SK-N-SH treated with all-trans-retinoic acid at 6 μM for 48 hours (cell line): ENCODE results near the gene GNAQ.

Experiments
- ATAC-seq: fragments of 200-7000 bp; cut with Tn5 transposase; 3 replicates; pipeline ENCODE4 v1.9.1; 2020; ENCODE audit warnings: mild to moderate bottlenecking, moderate library complexity
- ARNTL ChIP-seq: fragments of 450-650 bp; formaldehyde crosslinking; IDR thresholded peaks from 2 replicates; pipeline ENCODE4 v1.5.0; 2020; ENCODE audit warnings: low read depth, mild to moderate bottlenecking, moderate library complexity, borderline replicate concordance
- CREB5 ChIP-seq: fragments of 250-450 bp; sonication (Bioruptor Pico); IDR thresholded peaks from 2 replicates; pipeline ENCODE4 v1.5.1; 2020; ENCODE audit warnings: low read depth, mild to moderate bottlenecking, moderate library complexity
- CSDC2 ChIP-seq: fragments of 250-450 bp; sonication (Bioruptor Pico); IDR thresholded peaks from 2 replicates; pipeline ENCODE4 v1.5.0; 2020; ENCODE audit warnings: mild to moderate bottlenecking, moderate library complexity
- CSRNP3 ChIP-seq: fragments of 250-450 bp; sonication (Bioruptor Pico); IDR thresholded peaks from 2 replicates; pipeline ENCODE4 v1.5.1; 2021; ENCODE audit warnings: mild to moderate bottlenecking, moderate library complexity
- ESRRG ChIP-seq: fragments of 250-450 bp; sonication (Bioruptor Pico); IDR thresholded peaks from 2 replicates; pipeline ENCODE4 v1.6.1; 2021; ENCODE audit warnings: mild to moderate bottlenecking
- GLIS3 ChIP-seq: fragments of 250-450 bp; sonication (Bioruptor Pico); IDR thresholded peaks from 2 replicates; pipeline ENCODE4 v1.5.0; 2020; ENCODE audit warnings: mild to moderate bottlenecking, moderate library complexity
- ISL1 ChIP-seq: fragments of 250-450 bp; sonication (Bioruptor Pico); IDR thresholded peaks from 2 replicates; pipeline ENCODE4 v2.1.2; 2022; ENCODE audit warnings: mild to moderate bottlenecking, moderate library complexity
- PATZ1 ChIP-seq: fragments of 250-450 bp; sonication (Bioruptor Pico); IDR thresholded peaks from 2 replicates; pipeline ENCODE4 v1.8.0; 2020; ENCODE audit warnings: mild to moderate bottlenecking, moderate library complexity, borderline replicate concordance
- POU6F1 ChIP-seq: fragments of 250-450 bp; sonication (Bioruptor Pico); IDR thresholded peaks from 2 replicates; pipeline ENCODE4 v1.8.0; 2021; ENCODE audit warnings: low read depth, mild to moderate bottlenecking, moderate library complexity, borderline replicate concordance
- PPARA ChIP-seq: fragments of 250-450 bp; sonication (Bioruptor Pico); IDR thresholded peaks from 2 replicates; pipeline ENCODE4 v1.5.0; 2020; ENCODE audit warnings: mild to moderate bottlenecking, borderline replicate concordance
- RARB ChIP-seq: fragments of 250-450 bp; sonication (Bioruptor Pico); IDR thresholded peaks from 2 replicates; pipeline ENCODE4 v1.8.0; 2021; ENCODE audit warnings: mild to moderate bottlenecking, moderate library complexity
- TCF4 ChIP-seq: fragments of 250-450 bp; sonication (Bioruptor Pico); IDR thresholded peaks from 2 replicates; pipeline ENCODE4 v1.8.0; 2021; ENCODE audit warnings: mild to moderate bottlenecking, moderate library complexity, borderline replicate concordance
- TOX ChIP-seq: fragments of 250-450 bp; sonication (Bioruptor Pico); IDR thresholded peaks from 2 replicates; pipeline ENCODE4 v1.8.0; 2021; ENCODE audit warnings: mild to moderate bottlenecking, moderate library complexity, borderline replicate concordance
- ZC3H10 ChIP-seq: fragments of 250-450 bp; sonication (Bioruptor Pico); IDR thresholded peaks from 2 replicates; pipeline ENCODE4 v1.5.1; 2021; ENCODE audit warnings: mild to moderate bottlenecking, moderate library complexity
- ZFP3 ChIP-seq: fragments of 250-450 bp; sonication (Bioruptor Pico); IDR thresholded peaks from 2 replicates; pipeline ENCODE4 v1.5.0; 2020; ENCODE audit warnings: mild to moderate bottlenecking, moderate library complexity
- ZFP30 ChIP-seq: fragments of 450-650 bp; formaldehyde crosslinking; IDR thresholded peaks from 2 replicates; pipeline ENCODE4 v1.5.0; 2022; ENCODE audit warnings: mild to moderate bottlenecking, moderate library complexity
- ZNF565 ChIP-seq: fragments of 450-650 bp; formaldehyde crosslinking; conservative IDR thresholded peaks from 2 replicates; pipeline ENCODE4 v1.5.0; 2020; ENCODE audit warnings: low read depth, mild to moderate bottlenecking, moderate library complexity
- ZNF8 ChIP-seq: fragments of 450-650 bp; formaldehyde crosslinking; IDR thresholded peaks from 2 replicates; pipeline ENCODE4 v1.5.0; 2020; ENCODE audit warnings: mild to moderate bottlenecking, moderate library complexity

Gene GNAQ

GRCh38 chr9:77957652-77958051, 74.0 kb downstream of the GNAQ start (continued):
- TF ChIP-seq ARNTL (no peak), ZNF565 (CRISPR knock-in tag) (no peak), CSDC2 (CRISPR knock-in tag) (no peak), ZFP3 (no peak), TCF4 (CRISPR knock-in tag) (no peak), TOX (no peak), GLIS3 (CRISPR knock-in tag) (no peak)
- TF ChIP-seq, all 23 proteins: peak for 0

- ATAC-seq = no peak
- TF ChIP-seq GLIS3 (CRISPR knock-in tag) = no peak
- TF ChIP-seq ESRRG = no peak
- no peak for TF ChIP-seq RARB (CRISPR knock-in tag)
- no peak for TF ChIP-seq CSRNP3 (CRISPR knock-in tag)
- no peak for TF ChIP-seq ZFP30 (CRISPR knock-in tag)
- no peak for TF ChIP-seq ZC3H10 (CRISPR knock-in tag)
- TF ChIP-seq PPARA (CRISPR knock-in tag) = no peak
- TF ChIP-seq PATZ1 (CRISPR knock-in tag) = no peak
- no peak for TF ChIP-seq ZFP3
- no peak for TF ChIP-seq CREB5 (CRISPR knock-in tag)
- TF ChIP-seq ZNF8 = no peak
Observed at GRCh38 chr9:77956555-77956954, 75.1 kb downstream of the GNAQ start.

GRCh38 chr9:77954666-77955015, 77.0 kb downstream of the GNAQ start:
- ATAC-seq = peak; percentile 37
- TF ChIP-seq POU6F1 (CRISPR knock-in tag) (no peak), ISL1 (CRISPR knock-in tag) (no peak), PPARA (CRISPR knock-in tag) (no peak), ZFP3 (no peak), ZNF8 (no peak), ZFP30 (CRISPR knock-in tag) (no peak), CSRNP3 (CRISPR knock-in tag) (no peak), CREB5 (CRISPR knock-in tag) (no peak), ESRRG (no peak), ZNF565 (CRISPR knock-in tag) (no peak), TCF4 (CRISPR knock-in tag) (no peak)

GRCh38 chr9:77954013-77954665, 77.5 kb downstream of the GNAQ start:
- no peak for TF ChIP-seq ZFP30 (CRISPR knock-in tag)
- TF ChIP-seq RARB (CRISPR knock-in tag) = no peak
- peak; percentile 52 for ATAC-seq
